WTC11 (cell line): ENCODE results near the gene CNDP1. TPM values are rescaled to one million over a fixed set of nuclear protein-coding genes. Genes with fewer than 3 reads are reported as not detected.

Experiments used
- ATAC-seq: fragments of 200-7000 bp; cut with Tn5 transposase; 2 replicates; pipeline ENCODE4 v1.10.0; 2021; ENCODE audit warnings: mild to moderate bottlenecking, moderate library complexity
- CTCF ChIA-PET: fragments of 300-600 bp; sonication (Branson Sonifier 250); formaldehyde crosslinking; loops from one replicate; lab custom pipeline; 2021; ENCODE audit warnings: antibody characterized with exemption; lab: Charles Lee
- POLR2A ChIA-PET: fragments of 350-600 bp; sonication (Branson Sonifier 250); formaldehyde crosslinking; loops from one replicate; lab custom pipeline; 2021; ENCODE audit warnings: antibody characterized with exemption; lab: Charles Lee
- DNase-seq: peaks from one replicate; pipeline ENCODE4 v3.0.0; 2021; ENCODE audit warnings: low spot score
- H3K27ac Mint-ChIP-seq: 2 replicates; pipeline ENCODE4 v1.8.0; 2021; ENCODE audit warnings: mixed read lengths
- H3K27me3 Mint-ChIP-seq: 2 replicates; pipeline ENCODE4 v1.8.0; 2021; ENCODE audit warnings: low read depth, mild to moderate bottlenecking, moderate library complexity, mixed read lengths
- H3K36me3 Mint-ChIP-seq: 2 replicates; pipeline ENCODE4 v1.8.0; 2021; ENCODE audit warnings: mixed read lengths
- H3K4me1 Mint-ChIP-seq: 2 replicates; pipeline ENCODE4 v1.8.0; 2022; ENCODE audit warnings: mixed read lengths
- H3K4me3 Mint-ChIP-seq: 2 replicates; pipeline ENCODE4 v1.8.0; 2021; ENCODE audit warnings: mild to moderate bottlenecking, moderate library complexity, mixed read lengths
- H3K9me3 Mint-ChIP-seq: 2 replicates; pipeline ENCODE4 v1.8.0; 2021; ENCODE audit warnings: mixed read lengths
- ARID4B ChIP-seq: sonication (generic); formaldehyde crosslinking; IDR thresholded peaks from 2 replicates; pipeline ENCODE4 v1.8.0; 2023; ENCODE audit warnings: missing genetic modification reagents, mild to moderate bottlenecking, borderline replicate concordance
- ATF2 ChIP-seq: sonication (generic); formaldehyde crosslinking; IDR thresholded peaks from 2 replicates; pipeline ENCODE4 v1.8.1; 2022; ENCODE audit warnings: low read depth, missing genetic modification reagents, borderline replicate concordance
- CDX4 ChIP-seq: fragments of 250-450 bp; sonication (Bioruptor Pico); IDR thresholded peaks from 2 replicates; pipeline ENCODE4 v1.9.0; 2021; ENCODE audit warnings: moderate library complexity, mild to moderate bottlenecking, inconsistent platforms, borderline replicate concordance
- ELF4 ChIP-seq: sonication (generic); formaldehyde crosslinking; IDR thresholded peaks from 2 replicates; pipeline ENCODE4 v1.8.1; 2022; ENCODE audit warnings: low read depth, mild to moderate bottlenecking, moderate library complexity, missing genetic modification reagents
- HMGXB4 ChIP-seq: sonication (generic); formaldehyde crosslinking; IDR thresholded peaks from 2 replicates; pipeline ENCODE4 v1.8.1; 2023; ENCODE audit warnings: mild to moderate bottlenecking, moderate library complexity, missing genetic modification reagents
- NFYB ChIP-seq: sonication (generic); formaldehyde crosslinking; conservative IDR thresholded peaks from 2 replicates; pipeline ENCODE4 v1.8.0; 2022; ENCODE audit warnings: low read depth, missing genetic modification reagents
- ZNF281 ChIP-seq: sonication (generic); formaldehyde crosslinking; IDR thresholded peaks from 2 replicates; pipeline ENCODE4 v1.8.0; 2023; ENCODE audit warnings: mild to moderate bottlenecking, missing genetic modification reagents
- ZNF396 ChIP-seq: fragments of 250-450 bp; sonication (Bioruptor Pico); IDR thresholded peaks from 2 replicates; pipeline ENCODE4 v1.8.0; 2021; ENCODE audit warnings: mild to moderate bottlenecking, moderate library complexity, borderline replicate concordance
- ZNF425 ChIP-seq: fragments of 250-450 bp; sonication (Bioruptor Pico); conservative IDR thresholded peaks from 2 replicates; pipeline ENCODE4 v1.9.0; 2021; ENCODE audit warnings: mild to moderate bottlenecking
- total RNA-seq: library from RNA; stranded (reverse); gene quantifications from 3 replicates; pipeline ENCODE4 v1.2.3, GENCODE V29; 2021

CNDP1 gene
- total RNA-seq, 1 experiment from 2014 or later, result 0.28 TPM

- TF ChIP-seq HMGXB4 (CRISPR knock-in tag), result no peak
- no peak for TF ChIP-seq ATF2 (CRISPR knock-in tag)
- no peak for TF ChIP-seq NFYB (CRISPR knock-in tag)
- TF ChIP-seq ARID4B (CRISPR knock-in tag), result no peak
- TF ChIP-seq ZNF425 (CRISPR knock-in tag), result no peak
Observed at GRCh38 chr18:74570266-74570665, 36.0 kb downstream of the CNDP1 start (continued).

- no peak overlapping the region for H3K4me3 Mint-ChIP-seq
- peaks cover 40% of the 10 kb centered on the region for H3K9me3 Mint-ChIP-seq
- TF ChIP-seq CDX4 (CRISPR knock-in tag), result no peak
- TF ChIP-seq ELF4 (CRISPR knock-in tag), result no peak
- TF ChIP-seq ZNF396 (CRISPR knock-in tag), result no peak
- no peak for TF ChIP-seq ZNF281 (CRISPR knock-in tag)
- TF ChIP-seq, all 79 proteins: peak for 0
- ChIA-PET CTCF (no interaction called here), POLR2A (no interaction called here)
- H3K27me3 Mint-ChIP-seq, result peaks cover 8% of the 10 kb centered on the region
- peaks cover 10% of the 10 kb centered on the region for H3K36me3 Mint-ChIP-seq
- ATAC-seq, result no peak
- DNase-seq, result no peak
- no peak overlapping the region for H3K27ac Mint-ChIP-seq
- peaks cover 8% of the 10 kb centered on the region for H3K4me1 Mint-ChIP-seq
Observed at GRCh38 chr18:74571895-74572680, 37.8 kb downstream of the CNDP1 start.
